Activated T-helper 9 cell treated with anti-CD3 and anti-CD28 coated beads, Interleukin-2, amount 50 U/mL, for 16 hours (primary cell): ENCODE data around the gene PNCK.
"Not testable (repeated sequence)": the region's sequence is repeated elsewhere in the genome, so short reads cannot be mapped to it uniquely, and the experiment has no call there.

Experiments
- DNase-seq: peaks from one replicate; pipeline ENCODE4 v3.0.0-alpha.2; 2020; ENCODE audit warnings: low read depth

Gene PNCK

DNA sequence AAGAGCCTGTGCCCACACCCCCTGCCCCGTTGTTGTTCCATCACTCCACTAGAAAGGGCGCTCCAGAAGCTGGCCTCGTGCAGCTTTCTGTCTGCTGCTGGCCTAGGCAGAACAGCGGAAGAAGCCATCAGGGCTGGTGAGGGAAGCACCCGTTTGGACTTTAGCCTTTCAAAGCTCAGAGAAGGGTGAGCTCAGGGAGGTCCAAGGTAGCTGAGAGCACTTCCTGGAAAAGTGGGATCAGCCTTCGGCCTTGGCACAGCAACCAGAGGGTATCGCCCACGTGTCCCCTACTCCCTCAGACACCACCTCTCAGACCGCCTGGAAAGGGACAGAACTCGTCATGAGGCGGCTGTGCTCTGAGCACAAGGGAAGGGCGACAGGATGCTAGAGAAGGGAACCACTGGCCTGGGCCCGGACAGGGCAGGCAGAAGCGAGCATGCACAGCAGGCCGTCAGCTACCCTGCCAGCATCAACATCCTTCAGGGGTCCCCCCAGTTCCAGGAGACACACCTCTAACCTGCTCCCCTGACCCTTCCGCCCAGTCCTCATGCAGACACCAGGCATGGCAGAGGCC lies 25.7 kb upstream of the PNCK start:
- not testable (repeated sequence) for DNase-seq

DNA sequence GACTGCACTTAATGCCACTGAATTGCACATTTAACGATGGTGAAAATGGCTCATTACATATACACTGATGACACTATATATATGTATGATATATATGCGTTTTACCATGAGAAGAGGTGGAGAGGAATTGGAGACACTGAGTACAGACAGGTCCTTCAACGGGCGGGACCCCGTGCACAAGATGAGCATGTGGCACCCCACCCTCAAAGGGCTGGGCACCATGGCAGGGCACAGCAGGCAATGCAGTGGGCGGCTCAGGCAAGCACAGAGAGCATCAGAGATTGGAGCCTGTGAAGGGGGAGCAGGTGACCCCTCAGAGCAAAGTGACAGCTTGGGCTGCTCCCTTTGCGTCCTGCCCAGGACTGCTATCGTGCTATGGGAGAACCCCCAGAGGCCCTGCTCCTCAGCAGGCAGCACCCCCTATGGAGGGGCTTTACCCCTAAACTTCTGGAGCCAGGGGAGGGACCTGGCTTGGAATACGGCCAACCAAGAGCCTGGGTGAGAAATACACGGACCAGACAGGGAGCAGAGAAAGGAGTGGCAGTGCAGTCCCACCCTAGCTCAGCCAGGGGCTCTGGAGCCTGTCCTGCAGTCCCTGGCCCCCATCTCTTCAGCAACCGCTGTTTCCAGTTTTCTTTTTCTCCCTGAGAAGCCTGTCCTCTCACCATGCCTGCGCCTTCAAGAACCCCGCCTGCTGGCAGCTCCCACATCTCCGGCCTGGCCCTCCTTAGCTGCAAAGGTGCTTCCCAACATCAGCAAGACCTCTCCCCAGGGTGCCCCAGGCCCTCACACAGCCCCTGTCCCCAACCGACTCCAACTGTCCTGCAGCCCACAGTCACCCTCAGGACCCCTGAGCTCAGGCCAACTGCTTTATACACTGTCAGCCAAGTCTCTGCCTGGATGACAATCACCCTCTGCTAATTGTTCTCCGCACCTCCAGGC lies 24.6 kb upstream of the PNCK start:
- no peak for DNase-seq

DNA sequence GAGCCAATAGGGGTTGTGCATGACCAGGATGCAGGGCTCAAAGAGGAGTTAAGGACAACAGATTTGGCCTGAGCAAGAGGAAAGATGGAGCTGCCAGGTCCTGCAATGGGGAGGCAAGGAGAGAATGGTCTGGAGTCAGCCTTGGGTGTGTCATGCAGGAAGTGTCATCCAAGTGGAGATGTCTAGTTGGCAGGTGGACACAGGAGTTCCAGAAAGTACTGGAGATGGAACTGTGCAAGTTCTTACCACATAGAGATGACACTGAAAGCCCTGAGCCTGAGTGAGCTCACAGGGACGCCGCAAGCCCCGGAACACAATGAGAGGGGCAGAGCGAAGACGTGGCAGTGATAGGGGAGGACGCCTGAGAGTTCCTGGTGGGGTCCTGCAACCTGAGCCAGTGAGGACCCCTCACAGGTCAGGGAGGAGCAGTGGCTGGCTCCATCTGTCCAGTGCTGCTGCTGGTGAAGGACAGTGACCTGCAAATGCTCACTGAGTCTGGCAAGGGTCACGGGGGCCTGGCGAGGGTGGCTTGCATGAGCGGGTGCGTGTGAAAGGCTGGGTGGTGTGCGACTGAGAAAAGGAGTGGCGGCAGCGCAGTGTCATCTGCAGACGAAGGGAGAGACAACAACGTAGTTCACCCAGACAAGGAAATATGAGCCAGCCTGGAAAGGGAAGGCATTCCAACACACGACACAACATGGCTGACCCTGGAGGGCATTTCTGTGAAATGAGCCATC lies 23.5 kb upstream of the PNCK start:
- DNase-seq: not testable (repeated sequence)

- not testable (repeated sequence) for DNase-seq
These were observed 22.9 kb upstream of the PNCK start for GRCh38 chrX:153696538-153696937.

DNA sequence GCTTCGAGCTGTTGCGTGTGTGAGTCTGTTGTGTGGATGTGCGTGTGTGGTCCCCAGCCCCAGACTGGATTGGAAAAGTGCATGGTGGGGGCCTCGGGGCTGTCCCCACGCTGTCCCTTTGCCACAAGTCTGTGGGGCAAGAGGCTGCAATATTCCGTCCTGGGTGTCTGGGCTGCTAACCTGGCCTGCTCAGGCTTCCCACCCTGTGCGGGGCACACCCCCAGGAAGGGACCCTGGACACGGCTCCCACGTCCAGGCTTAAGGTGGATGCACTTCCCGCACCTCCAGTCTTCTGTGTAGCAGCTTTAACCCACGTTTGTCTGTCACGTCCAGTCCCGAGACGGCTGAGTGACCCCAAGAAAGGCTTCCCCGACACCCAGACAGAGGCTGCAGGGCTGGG lies 22.5 kb upstream of the PNCK start:
- DNase-seq: no peak

DNA sequence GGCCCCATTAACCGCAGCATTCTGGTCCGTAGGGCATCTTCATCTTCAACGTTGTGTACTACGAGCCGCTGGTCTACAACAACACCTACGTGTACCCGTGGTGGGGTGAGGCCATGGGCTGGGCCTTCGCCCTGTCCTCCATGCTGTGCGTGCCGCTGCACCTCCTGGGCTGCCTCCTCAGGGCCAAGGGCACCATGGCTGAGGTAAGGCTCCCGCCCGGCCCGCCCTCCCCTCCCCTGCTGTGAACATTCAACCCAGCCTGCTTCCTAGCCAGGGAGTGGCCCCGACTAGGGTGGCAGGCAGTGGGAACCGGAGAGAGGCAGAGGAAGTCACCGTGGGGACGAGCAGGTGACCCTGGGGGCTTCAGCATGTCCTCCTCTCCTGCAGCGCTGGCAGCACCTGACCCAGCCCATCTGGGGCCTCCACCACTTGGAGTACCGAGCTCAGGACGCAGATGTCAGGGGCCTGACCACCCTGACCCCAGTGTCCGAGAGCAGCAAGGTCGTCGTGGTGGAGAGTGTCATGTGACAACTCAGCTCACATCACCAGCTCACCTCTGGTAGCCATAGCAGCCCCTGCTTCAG lies 21.2 kb upstream of the PNCK start:
- DNase-seq: no peak

DNA sequence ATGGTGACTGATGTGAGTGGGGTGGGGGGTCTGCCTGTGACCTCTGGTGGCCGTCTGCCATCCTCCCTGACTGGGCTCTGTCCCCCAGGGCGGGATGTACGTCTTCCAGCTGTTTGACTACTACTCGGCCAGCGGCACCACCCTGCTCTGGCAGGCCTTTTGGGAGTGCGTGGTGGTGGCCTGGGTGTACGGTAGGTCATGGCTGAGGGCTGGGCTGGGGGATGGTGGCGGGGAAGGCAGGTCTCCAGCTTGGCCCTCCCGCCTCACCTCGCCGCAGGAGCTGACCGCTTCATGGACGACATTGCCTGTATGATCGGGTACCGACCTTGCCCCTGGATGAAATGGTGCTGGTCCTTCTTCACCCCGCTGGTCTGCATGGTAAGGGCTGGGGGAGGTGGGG lies 20.6 kb upstream of the PNCK start:
- DNase-seq: not testable (repeated sequence)

DNA sequence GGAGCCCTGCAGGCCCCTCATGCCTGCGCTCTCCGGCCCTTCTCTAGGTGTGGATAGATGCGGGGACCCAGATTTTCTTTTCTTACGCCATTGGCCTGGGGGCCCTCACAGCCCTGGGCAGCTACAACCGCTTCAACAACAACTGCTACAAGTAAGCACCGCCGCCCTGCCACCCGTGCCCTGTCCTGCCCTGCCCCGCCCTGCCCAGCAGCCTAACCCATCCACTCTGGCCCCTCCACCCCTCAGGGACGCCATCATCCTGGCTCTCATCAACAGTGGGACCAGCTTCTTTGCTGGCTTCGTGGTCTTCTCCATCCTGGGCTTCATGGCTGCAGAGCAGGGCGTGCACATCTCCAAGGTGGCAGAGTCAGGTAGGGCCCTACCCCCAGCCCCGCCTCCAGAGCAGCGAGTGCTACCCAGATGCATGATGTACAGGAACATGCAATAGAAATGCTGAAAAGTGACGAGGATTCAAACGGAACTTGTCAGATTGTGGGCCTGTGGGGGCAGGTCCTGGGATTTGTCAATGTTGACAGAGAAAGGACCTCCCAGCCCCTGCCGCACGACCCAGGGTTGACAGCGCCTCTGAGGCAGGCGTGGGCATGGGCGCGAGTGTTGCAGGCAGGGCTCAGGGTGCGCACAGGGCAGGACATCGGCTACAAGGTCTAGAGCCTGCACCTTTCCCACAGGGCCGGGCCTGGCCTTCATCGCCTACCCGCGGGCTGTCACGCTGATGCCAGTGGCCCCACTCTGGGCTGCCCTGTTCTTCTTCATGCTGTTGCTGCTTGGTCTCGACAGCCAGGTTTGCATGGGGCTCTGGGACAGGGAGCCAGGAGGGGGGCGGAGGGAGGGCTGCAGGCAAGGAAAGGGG lies 19.8 kb upstream of the PNCK start:
- DNase-seq: no peak

DNA sequence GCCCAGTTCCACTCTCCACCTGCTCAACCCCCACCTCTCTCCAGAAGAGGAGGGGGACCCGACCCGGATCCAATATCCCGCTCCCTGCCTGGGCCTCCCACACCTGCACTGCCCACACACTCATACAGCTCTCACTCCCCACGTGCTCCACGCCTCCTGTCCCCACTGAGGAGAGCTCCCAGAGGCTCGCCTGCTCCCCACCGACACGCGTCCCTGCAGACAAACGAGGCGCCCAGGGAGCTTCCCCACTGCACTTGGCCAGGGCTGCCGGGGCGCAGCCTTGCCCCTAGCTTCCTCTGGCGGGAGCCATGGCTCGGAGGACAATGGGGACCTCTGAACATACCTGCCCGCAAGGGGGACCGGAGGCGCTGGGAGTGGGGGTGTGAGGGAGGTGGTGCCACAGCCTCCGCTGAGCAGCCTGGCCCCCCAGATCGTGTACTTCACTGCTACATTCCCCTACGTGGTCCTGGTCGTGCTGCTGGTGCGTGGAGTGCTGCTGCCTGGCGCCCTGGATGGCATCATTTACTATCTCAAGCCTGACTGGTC lies 19.1 kb upstream of the PNCK start:
- no peak for DNase-seq

DNA sequence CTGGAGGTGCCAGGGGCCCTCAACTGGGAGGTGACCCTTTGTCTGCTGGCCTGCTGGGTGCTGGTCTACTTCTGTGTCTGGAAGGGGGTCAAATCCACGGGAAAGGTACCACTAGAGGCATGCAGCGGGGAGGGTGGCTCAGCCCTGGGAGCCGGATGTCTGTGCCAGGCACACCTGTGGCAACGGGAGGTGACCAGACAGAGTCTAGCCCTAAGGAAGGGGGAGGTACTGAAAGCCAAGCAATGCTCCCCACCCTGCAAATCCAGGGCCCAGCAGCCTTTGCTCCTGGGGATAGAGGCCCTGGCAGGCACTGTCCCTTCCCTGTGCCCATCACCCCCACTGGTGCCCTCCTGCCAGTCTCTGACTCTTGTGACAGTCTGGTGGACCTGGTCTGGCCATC lies 18.4 kb upstream of the PNCK start:
- no peak for DNase-seq

DNA sequence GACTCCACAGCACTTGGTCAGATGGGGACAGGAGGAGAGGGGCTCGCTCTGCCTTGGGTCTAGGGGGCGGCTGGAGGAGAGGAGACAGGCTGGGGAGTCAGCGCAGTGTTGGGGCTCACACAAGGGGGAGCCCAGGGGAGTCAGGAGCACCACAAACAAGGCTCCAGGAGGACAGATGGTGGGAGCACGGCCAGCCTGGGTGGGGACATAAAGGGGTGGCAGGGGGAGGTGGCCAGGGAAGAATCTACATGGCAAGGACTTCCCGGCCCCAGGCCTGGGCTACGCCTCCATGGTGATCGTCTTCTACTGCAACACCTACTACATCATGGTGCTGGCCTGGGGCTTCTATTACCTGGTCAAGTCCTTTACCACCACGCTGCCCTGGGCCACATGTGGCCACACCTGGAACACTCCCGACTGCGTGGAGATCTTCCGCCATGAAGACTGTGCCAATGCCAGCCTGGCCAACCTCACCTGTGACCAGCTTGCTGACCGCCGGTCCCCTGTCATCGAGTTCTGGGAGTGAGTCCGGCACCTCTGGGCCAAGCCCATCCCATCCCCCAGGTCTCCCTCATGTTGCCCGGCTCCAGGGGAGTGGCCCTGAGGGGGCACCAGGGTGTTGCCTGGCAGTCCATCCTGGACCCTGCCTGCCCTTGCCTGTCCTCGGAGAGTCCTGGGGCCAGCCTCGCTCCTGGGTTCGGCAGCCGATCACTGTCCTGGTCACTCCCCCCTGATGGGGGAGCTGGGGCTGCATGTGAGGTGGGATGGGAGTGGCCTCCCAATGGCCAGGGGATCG lies 17.6 kb upstream of the PNCK start:
- DNase-seq: not testable (repeated sequence)

- DNase-seq: no peak
These were observed 16.9 kb upstream of the PNCK start for GRCh38 chrX:153690466-153690865.

- no peak for DNase-seq
These were observed 16.2 kb upstream of the PNCK start for GRCh38 chrX:153689654-153690465.

DNA sequence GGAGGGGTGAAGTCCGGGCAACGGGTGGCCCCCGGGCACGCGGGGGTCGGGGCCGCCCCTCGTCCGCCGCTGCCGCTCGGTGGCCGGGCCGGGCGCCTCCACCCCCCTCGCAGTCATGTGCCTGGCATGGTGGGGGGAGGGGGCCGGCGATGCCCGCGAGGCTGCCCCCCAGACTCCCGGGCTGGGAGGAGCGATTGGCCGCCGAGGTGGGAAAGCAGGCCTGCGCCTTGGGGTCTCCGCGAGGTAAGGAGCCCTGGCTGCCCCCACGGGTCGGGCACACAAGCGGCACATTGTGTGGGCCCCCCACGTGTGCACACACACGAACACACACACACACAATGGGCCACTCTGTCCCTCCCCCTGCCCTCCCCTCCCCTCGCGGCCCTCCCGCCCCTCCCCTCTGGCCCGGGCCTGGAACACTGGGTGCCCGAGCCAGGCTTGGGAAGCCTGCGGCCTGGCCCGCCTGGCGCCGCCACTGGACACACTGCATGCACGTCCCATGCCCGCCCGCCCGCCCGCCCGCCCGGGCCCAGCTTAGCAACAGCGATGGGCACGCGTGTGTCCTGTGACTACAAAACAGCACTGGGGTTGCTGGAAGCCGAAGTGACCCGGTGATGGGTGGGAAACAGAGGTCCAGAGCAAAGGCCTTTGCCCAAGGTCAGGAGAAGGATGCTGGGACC lies 15.4 kb upstream of the PNCK start:
- DNase-seq: no peak

GRCh38 chrX:153688506-153688905 lies 14.9 kb upstream of the PNCK start:
- DNase-seq: no peak

- no peak for DNase-seq
These were observed 14.5 kb upstream of the PNCK start for GRCh38 chrX:153688071-153688470.

DNA sequence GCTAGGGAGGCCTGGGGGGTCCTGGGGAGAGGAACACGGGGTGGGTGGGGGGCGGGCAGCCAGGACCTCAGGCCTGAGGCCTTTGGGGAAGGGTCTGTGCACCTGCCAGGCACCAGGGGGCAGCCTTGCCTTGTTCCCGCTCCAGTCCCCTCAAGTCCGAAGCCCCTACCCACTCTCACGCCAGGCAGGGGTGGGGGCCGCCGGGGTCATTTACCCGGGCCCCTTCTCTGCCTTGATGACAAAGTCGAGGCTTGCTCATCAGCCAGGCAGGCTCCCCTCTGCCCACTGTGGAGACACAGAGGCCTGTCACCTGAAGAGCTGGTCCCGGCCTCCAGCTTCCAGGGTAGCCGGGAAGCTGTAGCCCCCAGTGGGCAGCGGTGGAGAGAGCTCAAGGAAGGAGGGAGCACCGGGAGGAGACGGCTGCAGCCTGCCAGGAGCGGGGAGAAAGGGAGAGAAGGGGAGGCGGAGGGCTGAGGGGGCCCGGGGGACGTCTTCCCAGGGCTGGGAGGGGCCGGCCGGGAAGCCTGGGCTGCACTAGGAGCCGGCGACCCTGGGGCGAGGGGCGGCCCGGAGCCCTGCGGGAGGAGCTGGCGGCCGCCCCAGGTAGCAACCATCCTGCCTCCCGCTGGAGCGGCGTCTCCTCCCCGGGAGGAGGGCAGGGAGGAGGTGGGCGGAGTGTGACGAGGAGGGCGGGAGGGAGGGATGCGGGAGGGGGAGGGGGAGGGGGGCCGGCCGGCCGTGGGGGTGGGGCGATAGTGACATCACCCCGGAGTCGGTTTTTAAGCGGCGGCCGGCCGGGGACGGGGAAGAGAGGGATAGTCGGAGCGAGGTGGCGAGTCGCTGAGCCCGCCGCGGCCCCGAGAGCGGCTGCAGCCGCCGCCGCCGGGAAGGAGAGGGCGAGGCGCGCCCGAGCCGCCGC lies 13.8 kb upstream of the PNCK start, which contains the start of gene SLC6A8:
SLC6A8 (plus strand) TSS at position 806 of the 919 bp plus-strand sequence. CDS start 649 bp downstream, outside the sequence.
- DNase-seq: no peak

- no peak for DNase-seq
These were observed 13.1 kb upstream of the PNCK start for GRCh38 chrX:153686711-153687110.
